Muscle layer of colon (tissue), 2 donors: ENCODE results near the gene UBAC1.

Experiments
- H3K27ac ChIP-seq: one replicate; pipeline ENCODE4 v1.7.0; 2013; ENCODE audit warnings: low read depth, mild to moderate bottlenecking, low read length, moderate library complexity
- H3K27me3 ChIP-seq, 2 donors: one replicate each; pipeline ENCODE4 v1.7.0; 2013; ENCODE audit warnings: low read length in 2 of 2, mild to moderate bottlenecking in 2 of 2; ENCODE audit not compliant: insufficient read depth in 2 of 2, control insufficient read depth in 1 of 2
- H3K36me3 ChIP-seq: one replicate; pipeline ENCODE4 v1.7.0; 2013; ENCODE audit warnings: mild to moderate bottlenecking, low read length; ENCODE audit not compliant: insufficient read depth
- H3K4me1 ChIP-seq: one replicate; pipeline ENCODE4 v1.7.0; 2013; ENCODE audit warnings: mild to moderate bottlenecking, low read length; ENCODE audit not compliant: insufficient read depth
- H3K4me3 ChIP-seq, 2 donors: one replicate each; pipeline ENCODE4 v1.7.0; 2013; ENCODE audit warnings: low read length in 2 of 2, low read depth in 1 of 2, mild to moderate bottlenecking in 1 of 2, moderate library complexity in 1 of 2
- H3K9ac ChIP-seq: one replicate; pipeline ENCODE4 v1.7.0; 2013; ENCODE audit warnings: low read length
- H3K9me3 ChIP-seq: one replicate; pipeline ENCODE4 v1.7.0; 2013; ENCODE audit warnings: mild to moderate bottlenecking, low read length
- donor health status: abdominal sarcoma.
- donor health status: Adenocarcinoma of cecum.

The UBAC1 gene

DNA sequence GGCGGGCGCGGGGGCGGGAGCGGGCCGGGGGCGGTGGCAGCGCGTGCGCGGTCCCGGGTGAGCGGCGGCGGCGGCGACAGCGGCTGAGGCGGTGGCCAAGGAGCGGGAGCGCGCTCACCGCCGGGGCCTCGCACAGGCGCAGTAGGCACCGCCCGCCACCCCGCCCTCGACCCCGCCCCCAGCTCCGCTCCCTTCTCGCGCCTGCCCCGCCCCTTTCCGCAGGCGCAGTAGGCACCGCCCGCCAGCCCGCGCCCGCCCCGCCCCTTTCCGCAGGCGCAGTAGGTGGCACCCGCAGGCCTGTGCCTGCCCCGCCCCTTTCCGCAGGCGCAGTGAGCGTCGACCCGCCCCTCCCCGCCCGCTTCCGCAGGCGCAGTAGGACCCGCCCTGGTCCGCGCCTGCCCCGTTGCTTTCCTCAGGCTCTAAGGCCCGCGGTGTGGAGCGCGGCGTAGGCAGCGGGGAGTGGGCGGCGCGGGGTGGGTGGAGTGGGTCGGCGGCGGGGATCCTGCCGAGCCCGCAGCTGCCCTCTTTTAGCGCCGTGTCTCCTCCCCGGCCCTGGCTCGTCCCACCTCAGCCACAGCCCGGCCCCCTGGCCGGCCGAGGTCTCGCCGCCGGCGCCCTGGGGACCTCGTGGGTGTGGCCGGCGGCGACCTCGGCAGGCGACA, 53.6 kb downstream of the UBAC1 start, which contains the start of gene CAMSAP1:
Gene CAMSAP1 (minus strand): TSS at position 116 of the 662 bp plus-strand sequence. CDS start 387 bp downstream, outside the sequence.
- peak within 1 kb of the TSS; percentile 67 to 68 for H3K4me3 ChIP-seq
- peaks cover 16% of the 10 kb centered on the region for H3K36me3 ChIP-seq
- peak within 1 kb of the TSS; percentile 36 for H3K9ac ChIP-seq
- no peaks in the 10 kb centered on the region for H3K9me3 ChIP-seq
- H3K27me3 ChIP-seq: no peaks in the 10 kb centered on the region
- peak within 1 kb of the TSS; percentile 46 for H3K27ac ChIP-seq
- H3K4me1 ChIP-seq: peaks cover 28% of the 10 kb centered on the region

DNA sequence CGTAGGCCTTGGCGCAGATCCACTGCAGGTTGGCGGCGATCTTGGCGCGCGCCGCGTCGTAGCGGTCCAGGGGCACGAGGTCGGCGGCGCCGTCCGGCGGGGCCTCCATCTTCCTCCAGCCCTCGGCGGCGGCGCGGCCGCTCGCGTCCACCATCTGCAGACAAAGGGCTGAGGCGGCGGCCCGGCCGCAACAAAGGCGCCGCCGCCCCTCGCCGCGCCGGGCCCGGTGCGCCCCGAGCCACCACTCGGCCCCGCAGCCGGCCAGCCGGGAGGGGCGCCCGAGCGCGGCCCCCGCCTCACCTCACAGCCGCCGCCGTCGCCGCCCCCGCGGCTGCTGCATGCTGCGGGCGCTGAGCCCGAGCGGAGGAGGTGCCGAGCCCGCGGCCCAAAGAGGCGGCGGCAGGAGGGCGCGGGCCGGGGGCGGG, 54.2 kb downstream of the UBAC1 start:
- no peak overlapping the region for H3K4me3 ChIP-seq
- no peaks in the 10 kb centered on the region for H3K27me3 ChIP-seq
- peaks cover 28% of the 10 kb centered on the region for H3K4me1 ChIP-seq
- H3K9ac ChIP-seq: no peak overlapping the region
- H3K9me3 ChIP-seq: no peaks in the 10 kb centered on the region
- peaks cover 13% of the 10 kb centered on the region for H3K36me3 ChIP-seq
- no peak overlapping the region for H3K27ac ChIP-seq

DNA sequence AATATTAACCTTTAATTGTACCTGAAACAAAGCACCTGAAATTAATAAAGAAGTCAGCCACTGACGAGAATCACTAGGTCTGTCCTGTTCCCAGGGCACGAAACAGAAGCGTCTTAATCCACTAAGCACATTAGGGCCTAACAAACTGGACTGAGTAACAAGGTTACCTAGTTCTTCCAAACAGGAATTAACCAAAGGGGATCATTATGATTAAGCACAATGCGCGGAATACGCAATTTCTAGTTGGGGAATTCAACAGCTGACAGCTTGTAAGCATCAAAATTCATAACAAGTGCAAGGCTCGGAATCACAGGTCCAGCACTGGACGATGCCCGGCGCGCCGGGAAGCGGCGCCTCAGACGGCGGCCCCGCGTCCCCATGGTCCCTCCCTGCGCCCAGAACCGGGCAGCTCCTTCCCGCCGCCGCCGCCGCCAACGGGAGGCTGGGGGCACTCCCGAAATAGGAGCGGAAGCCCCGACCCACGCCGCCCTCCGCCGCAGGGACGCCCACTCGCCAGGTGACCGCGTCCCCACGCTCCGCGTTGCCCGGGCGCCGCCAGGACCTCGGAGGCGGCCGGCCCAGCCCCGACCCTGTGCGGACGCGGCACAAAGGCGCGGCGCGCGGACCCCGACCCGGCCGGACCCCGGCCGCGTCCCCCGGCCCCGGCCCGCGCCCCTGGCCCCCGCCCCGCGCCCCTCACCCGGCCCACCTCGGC, 54.7 kb downstream of the UBAC1 start:
- Histone ChIP-seq H3K27me3 (no peaks in the 10 kb centered on the region), H3K9me3 (no peaks in the 10 kb centered on the region), H3K36me3 (peaks cover 9% of the 10 kb centered on the region), H3K9ac (peak overlapping the region; percentile 36), H3K27ac (peak overlapping the region; percentile 42), H3K4me1 (peaks cover 28% of the 10 kb centered on the region), H3K4me3 (peak overlapping the region; percentile 48 to 60)

DNA sequence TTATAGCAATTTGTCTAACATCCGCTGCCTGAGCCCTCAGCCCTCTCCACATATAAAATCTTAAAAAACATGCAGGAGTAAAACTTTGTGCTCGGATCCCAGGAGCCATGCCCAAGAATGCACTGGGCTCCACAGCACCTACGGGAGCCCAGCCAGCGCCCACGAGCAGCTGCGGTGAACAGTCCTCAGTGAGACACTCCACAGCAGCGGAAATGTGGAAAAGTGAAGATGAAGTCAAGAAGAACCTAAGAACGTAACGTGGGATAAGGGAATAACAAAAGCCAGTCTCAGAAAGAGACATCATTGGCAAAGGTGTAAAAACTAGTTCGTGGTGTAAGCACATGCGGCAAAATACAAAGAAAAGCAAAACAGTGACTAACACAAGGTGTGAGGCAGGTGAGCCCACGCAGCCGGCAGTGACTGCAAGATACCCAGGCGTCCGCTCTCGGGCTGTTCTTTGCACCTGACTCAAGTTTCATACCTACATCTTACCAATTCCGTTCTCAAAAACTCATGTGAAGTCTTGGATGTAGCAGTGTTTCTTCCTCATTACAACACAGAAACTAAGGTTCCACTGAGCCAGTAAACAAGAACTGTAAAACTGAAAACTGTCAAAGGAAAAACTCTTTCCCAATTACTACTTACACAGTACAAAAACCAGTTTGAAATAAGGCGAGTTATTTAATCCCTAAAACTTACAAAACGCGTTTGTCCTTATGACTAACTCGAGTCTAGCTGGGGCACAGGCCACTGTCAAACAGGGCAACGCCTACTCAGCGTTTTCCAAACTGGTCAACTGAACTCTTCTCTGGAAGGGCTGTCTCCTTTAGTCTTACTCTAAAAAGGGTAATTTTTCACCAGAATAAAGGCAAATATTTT, 55.6 kb downstream of the UBAC1 start:
- H3K36me3 ChIP-seq: peaks cover 1% of the 10 kb centered on the region
- H3K27me3 ChIP-seq: no peaks in the 10 kb centered on the region
- H3K9me3 ChIP-seq: no peaks in the 10 kb centered on the region
- peak overlapping the region; percentile 36 for H3K9ac ChIP-seq
- peak overlapping the region; percentile 48 to 60 for H3K4me3 ChIP-seq
- peaks cover 28% of the 10 kb centered on the region for H3K4me1 ChIP-seq
- peak overlapping the region; percentile 42 for H3K27ac ChIP-seq

DNA sequence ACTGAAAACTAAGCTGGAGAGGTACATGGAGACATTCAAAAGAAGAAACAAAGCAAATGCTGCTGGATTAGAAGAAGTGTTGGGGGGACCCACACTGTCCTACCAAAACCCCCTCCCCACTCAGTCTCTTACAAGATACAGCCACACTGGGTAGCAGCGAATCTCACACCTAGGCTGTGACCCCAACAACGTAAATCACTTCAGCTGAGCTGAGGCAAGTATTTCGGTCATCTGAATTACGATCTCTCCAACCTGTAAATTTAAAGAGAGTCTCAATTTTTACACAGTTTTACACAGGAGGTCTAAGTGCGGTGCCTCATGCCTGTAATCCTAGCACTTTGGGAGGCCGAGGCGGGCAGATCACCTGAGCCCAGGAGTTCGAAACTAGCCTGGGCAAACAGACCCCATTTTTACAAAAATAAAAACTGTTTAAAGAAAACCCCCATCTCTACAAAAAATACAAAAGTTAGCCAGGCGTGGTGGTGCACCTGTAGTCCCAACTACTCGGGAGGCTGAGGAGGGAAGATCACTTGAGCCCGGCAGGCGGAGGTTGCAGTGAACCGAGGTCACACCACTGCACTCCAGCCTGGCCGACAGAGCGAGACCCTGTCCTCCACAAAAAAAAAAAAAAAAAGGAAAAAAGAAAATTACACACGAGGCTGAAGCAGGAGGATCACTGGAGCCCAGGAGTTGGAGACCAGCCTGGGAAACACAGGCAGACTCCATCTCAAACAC, 57.2 kb downstream of the UBAC1 start:
- Histone ChIP-seq H3K27me3 (no peaks in the 10 kb centered on the region), H3K4me3 (no peak overlapping the region), H3K4me1 (peaks cover 22% of the 10 kb centered on the region), H3K27ac (no peak overlapping the region), H3K9ac (no peak overlapping the region), H3K36me3 (no peaks in the 10 kb centered on the region), H3K9me3 (no peaks in the 10 kb centered on the region)

DNA sequence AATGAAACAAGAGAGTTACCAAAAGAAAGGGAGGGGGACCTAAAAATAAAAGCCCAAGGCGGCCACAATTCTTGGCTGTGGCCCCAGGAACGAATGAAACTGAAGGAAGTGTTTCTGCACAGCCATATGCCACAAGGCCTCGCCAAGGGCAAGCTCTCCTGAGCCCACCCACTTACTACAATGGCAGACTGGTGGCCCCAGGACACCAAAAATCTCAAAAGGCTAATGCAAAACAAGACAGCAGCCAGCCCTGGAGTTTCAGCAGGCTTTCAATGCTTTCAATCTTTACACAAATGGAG, 57.9 kb downstream of the UBAC1 start:
- no peaks in the 10 kb centered on the region for H3K27me3 ChIP-seq
- H3K9me3 ChIP-seq: no peaks in the 10 kb centered on the region
- no peak overlapping the region for H3K4me3 ChIP-seq
- H3K27ac ChIP-seq: no peak overlapping the region
- no peak overlapping the region for H3K9ac ChIP-seq
- peaks cover 15% of the 10 kb centered on the region for H3K4me1 ChIP-seq
- no peaks in the 10 kb centered on the region for H3K36me3 ChIP-seq

DNA sequence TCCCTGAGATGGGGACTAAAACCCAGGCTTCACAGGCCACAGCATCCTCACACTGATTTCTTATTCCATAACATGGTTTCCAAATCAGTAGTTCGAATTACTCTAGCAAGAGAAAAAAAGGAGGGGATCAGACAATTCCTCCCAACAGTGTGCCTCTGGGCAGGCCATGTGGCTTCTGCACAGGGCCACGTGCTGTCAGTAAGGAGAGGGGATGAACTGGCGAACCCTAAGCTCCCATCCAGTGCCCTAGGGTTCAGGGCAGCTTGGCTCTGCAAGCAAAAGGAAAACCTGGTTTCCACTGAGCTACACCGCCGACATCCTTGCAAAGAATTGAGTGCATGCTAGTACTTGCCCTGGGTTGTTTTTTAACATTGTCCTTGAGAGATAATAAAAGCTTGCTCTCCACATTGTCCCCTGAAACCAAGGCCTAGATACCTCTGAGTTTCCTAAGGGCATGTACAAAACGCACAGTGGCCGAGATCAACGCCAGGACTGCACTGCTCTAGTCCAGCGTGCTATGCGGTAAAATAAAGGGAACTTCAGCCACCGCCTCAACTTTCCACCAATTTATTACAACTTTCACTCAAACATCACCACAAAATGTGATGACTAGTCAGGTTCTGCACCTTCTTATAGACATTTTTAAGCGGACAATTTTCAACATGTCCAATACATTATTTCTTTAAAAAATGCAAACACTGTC, 58.4 kb downstream of the UBAC1 start:
- Histone ChIP-seq H3K27me3 (no peaks in the 10 kb centered on the region), H3K9me3 (no peaks in the 10 kb centered on the region), H3K9ac (no peak overlapping the region), H3K4me3 (no peak overlapping the region), H3K4me1 (peaks cover 14% of the 10 kb centered on the region), H3K27ac (no peak overlapping the region), H3K36me3 (no peaks in the 10 kb centered on the region)

DNA sequence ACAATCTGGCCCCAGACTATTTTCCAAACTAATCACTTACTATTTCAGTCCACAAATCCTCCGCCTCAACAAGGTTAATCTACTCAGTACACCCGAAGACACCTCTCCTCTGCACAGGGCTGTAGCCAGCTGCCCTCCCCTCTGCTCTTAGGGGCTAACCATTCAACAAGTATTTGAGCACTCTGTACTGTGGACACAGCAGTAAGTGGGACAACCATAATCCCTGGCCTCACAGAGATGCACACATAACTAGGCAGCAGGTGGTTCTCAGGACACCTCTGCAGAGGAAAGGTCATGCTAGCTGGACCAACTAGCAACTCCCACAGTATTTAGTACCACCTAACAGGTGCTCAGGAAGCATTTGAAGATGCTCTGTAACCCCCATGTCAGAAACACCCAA, 59.3 kb downstream of the UBAC1 start:
- Histone ChIP-seq H3K36me3 (no peaks in the 10 kb centered on the region), H3K9ac (no peak overlapping the region), H3K4me1 (peaks cover 14% of the 10 kb centered on the region), H3K27ac (no peak overlapping the region), H3K9me3 (no peaks in the 10 kb centered on the region), H3K27me3 (no peaks in the 10 kb centered on the region), H3K4me3 (no peak overlapping the region)

DNA sequence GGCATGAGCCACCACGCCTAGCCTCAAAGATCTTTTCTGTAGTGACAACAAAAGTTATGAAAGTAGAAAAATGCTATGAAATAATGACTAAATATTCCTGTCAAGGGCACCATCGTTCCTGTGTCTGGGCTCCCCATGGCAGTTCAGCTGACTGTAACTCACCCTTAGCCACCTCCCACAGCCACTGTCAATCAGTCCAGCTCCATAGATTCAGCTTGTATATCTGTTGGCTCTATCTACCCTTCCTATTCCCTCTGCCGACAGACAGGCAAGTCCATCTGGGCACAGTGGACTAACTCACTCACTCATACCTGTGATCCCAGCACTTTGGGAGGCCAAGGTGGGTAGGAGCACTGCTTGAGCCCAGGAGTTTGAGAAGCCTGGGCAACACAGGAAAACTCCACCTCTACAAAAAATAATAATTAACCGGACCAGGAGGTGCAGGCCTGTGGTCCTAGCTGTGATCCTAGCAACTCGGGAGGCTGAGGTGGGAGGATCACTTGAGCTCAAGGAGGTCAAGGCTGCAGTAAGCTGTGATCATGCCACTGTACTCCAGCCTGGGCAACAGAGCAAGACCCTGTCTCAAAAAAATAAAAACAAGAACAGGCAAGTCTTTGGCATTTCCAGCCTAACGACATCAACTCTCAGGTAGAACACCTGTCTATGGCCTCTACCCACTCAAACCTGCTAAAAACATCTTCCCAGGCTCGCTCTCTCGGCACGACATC, 60.0 kb downstream of the UBAC1 start:
- H3K9me3 ChIP-seq: no peaks in the 10 kb centered on the region
- peaks cover 17% of the 10 kb centered on the region for H3K4me1 ChIP-seq
- H3K4me3 ChIP-seq: no peak overlapping the region
- no peaks in the 10 kb centered on the region for H3K36me3 ChIP-seq
- H3K9ac ChIP-seq: no peak overlapping the region
- H3K27ac ChIP-seq: no peak overlapping the region
- no peaks in the 10 kb centered on the region for H3K27me3 ChIP-seq

DNA sequence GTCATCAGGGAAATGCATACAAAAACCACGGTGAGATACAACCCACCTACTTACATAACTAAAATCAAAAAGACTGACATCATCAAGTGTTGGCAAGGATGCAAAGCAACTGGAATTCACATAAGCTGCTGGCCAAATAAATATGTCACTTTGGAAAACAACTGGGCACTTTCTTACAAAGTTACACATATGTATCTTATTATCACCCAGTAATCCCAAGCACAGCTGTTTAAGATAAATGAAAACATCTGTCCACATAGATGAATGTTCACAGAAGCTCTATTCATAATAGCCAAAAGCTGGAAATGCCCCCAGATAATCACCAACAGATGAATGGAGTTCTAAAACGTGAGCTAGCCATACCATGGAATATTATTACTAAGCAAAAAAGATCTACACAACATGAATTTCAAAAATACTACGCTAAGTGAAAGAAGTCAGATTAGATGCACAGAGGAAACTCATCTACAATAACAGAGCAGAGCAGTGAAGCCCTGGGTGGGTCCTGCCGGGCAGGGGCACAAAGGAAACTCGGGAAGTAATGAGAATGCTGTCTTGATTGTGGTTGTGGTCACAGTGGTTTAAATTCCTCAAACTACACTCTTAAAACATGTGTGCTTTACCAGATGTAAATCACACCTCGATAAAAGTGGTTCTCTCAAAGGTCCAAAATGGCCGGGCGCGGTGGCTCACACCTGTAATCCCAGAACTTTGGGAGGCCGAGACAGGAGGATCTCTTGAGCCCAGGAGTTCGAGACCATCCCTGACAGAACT, 62.4 kb downstream of the UBAC1 start:
- Histone ChIP-seq H3K9ac (no peak overlapping the region), H3K4me1 (peaks cover 4% of the 10 kb centered on the region), H3K27ac (no peak overlapping the region), H3K4me3 (no peak overlapping the region), H3K36me3 (no peaks in the 10 kb centered on the region), H3K9me3 (no peaks in the 10 kb centered on the region), H3K27me3 (no peaks in the 10 kb centered on the region)
